GM10847 (cell line): ENCODE measurements around the gene XAGE2.

Source experiments
- POLR2A ChIP-seq: IDR thresholded peaks from 2 replicates; pipeline ENCODE4 v1.6.1; 2011; ENCODE audit not compliant: insufficient read length; ENCODE audit errors: extremely low read depth

The XAGE2 gene

DNA sequence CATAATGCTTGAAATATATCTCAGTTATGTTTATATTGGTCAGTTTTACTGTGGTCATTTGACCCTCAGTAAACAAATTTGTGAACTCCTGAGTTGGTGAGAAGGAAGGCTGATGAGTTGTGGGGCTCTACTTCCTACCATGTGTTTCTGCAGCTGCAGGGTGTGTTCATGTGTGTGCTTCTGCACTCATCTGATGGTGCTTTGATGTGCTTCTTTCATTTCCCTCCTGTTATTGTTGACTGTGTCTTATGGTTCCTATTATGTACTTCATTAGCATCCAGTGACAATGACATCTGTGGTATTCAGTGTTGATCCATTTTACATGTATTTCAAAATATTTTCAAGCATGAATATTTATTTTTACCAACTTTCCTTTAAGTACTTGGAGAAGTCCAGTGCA is 46.5 kb downstream of the XAGE2 start:
- TF ChIP-seq POLR2A = no peak

DNA sequence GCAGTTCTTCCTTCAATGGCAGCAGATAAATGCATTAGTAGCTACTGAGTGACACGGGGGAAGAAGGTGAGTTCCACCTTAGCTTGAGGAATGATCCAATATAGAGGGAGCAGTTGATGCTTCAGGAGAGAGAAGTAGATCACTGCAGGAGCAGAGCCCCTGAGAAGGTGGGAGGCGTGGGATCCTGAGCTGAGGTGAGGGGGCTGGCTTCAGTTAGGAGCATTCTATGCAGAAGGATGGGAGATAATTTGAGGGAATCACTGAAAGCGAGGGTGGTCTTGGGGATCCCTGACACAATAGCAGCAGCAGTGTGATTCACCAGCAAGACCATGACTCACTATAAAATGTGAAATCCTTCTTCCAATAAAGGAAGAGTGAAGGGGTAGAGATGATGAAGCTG is 48.0 kb downstream of the XAGE2 start:
- no peak for TF ChIP-seq POLR2A

DNA sequence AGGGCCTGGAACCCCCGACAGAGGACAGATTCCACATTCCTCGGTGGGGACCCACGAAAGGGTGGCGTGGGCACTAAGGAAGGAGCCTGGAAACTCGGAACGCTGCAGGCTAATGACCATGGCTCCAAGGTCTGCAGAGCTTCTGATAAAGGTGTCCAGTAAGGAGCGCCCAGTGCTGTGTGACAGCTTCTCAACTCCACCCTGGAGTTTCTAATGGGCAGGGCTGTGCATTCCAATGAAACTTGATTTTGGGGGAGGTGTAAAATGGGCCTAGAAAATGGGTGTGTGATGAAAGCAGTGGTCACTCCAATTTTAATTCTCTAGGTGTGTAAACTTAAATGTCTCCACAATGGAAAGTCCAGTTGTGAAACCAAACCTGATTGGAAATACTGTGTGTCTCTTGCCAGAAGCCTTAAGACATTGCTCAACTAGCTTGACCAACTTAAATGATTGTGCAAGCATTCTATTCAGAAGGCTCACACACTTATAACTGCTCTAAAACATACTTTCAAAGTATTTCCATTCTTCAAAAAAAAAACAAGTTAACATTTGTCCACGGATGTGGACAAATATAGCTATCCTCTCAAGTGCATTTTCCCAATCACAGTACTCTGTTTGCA is 52.1 kb downstream of the XAGE2 start:
- TF ChIP-seq POLR2A = no peak

DNA sequence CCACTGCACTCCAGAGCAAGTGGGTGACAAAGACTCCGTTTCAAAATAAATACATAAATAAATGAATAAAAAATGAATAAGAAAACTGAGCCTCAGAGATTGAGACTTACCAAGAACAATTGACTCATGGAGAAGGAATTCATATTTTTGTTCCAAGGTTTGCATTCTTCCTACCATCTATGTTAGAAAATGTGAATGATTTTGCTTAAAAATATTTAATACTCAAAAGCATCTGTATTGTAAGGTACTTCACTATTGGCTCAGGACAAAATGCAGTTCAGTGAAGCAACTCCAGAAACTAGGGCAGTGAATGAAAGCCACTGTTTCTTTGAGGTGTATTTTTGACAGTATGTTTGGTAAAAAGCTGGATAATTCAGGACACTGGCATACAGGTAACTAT is 54.1 kb downstream of the XAGE2 start:
- no peak for TF ChIP-seq POLR2A

DNA sequence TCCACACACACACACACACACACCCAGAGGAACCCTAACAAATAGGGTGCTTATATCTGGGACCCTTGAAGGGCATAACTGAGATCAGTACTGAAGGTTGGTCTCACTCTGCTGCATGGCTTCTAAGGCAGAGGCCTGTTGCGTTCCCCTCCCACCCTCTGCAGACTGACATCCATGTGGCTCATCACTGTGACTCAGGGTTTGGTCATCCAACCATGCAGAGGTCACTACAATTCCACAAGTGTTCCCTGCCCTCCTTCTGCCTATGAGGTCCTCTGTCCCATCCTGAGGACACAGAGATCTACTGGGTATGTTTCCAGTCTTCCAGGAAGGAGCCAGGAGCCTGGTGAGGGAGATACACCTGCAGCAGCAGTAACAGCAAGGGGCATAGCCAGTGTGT is 55.8 kb downstream of the XAGE2 start:
- TF ChIP-seq POLR2A = no peak
